SK-N-SH (cell line): ENCODE data around the gene CAMK2D.

Experiments used
- CTCF ChIP-seq: fragments of 200-600 bp; sonication (generic); IDR thresholded peaks from 2 replicates; pipeline ENCODE4 v1.6.1; 2017; ENCODE audit warnings: antibody characterized with exemption, mild to moderate bottlenecking, moderate library complexity
- EZH2phosphoT487 ChIP-seq: fragments of 200-600 bp; sonication (generic); IDR thresholded peaks from 2 replicates; pipeline ENCODE4 v1.6.1; 2017; ENCODE audit warnings: low read depth, mixed run types, mild to moderate bottlenecking, antibody characterized with exemption, moderate library complexity, borderline replicate concordance
- FOXM1 ChIP-seq: IDR thresholded peaks from 2 replicates; pipeline ENCODE4 v1.4.0; 2012; ENCODE audit warnings: low read depth, mild to moderate bottlenecking
- GABPA ChIP-seq: IDR thresholded peaks from 2 replicates; pipeline ENCODE4 v1.4.0; 2012; ENCODE audit warnings: low read depth, mild to moderate bottlenecking
- GATA2 ChIP-seq: sonication (generic); formaldehyde crosslinking; IDR thresholded peaks from 2 replicates; pipeline ENCODE4 v1.5.0; 2020; ENCODE audit warnings: mild to moderate bottlenecking, missing genetic modification reagents
- POLR2AphosphoS5 ChIP-seq: IDR thresholded peaks from 2 replicates; pipeline ENCODE4 v1.6.1; 2012; ENCODE audit warnings: low read depth, low read length
- SIN3A ChIP-seq: IDR thresholded peaks from 2 replicates; pipeline ENCODE4 v1.6.1; 2012; ENCODE audit warnings: low read depth, mild to moderate bottlenecking, low read length, moderate library complexity, borderline replicate concordance
- USF2 ChIP-seq: fragments of 150-350 bp; IDR thresholded peaks from 2 replicates; pipeline ENCODE4 v1.6.1; 2017; ENCODE audit warnings: antibody characterized with exemption, low read length, low read depth, borderline replicate concordance
- ZBTB33 ChIP-seq: IDR thresholded peaks from 2 replicates; pipeline ENCODE4 v1.4.0; 2012; ENCODE audit warnings: low read depth, borderline replicate concordance

- no peak for TF ChIP-seq GABPA
- peak; percentile 48; the same call in 1 of the 2 replicates for TF ChIP-seq GATA2 (CRISPR knock-in tag)
- TF ChIP-seq FOXM1 = no peak
- TF ChIP-seq SIN3A = peak; percentile 77; the same call in 1 of the 2 replicates
- TF ChIP-seq CTCF = peak; percentile 9; the same call in 1 of the 2 replicates
- TF ChIP-seq EZH2phosphoT487 = no peak
- peak; percentile 94 for TF ChIP-seq USF2
- peak; percentile 97 for TF ChIP-seq ZBTB33
- TF ChIP-seq POLR2AphosphoS5 = peak; percentile 98
These were observed 869 bp upstream of the CAMK2D start for GRCh38 chr4:113762186-113763028.
